Measurements from ENCODE around the gene OASL.

GRCh38 chr12:120980800-120981368, 58.2 kb downstream of the OASL start:
- TF ChIP-seq, protein P1, sequence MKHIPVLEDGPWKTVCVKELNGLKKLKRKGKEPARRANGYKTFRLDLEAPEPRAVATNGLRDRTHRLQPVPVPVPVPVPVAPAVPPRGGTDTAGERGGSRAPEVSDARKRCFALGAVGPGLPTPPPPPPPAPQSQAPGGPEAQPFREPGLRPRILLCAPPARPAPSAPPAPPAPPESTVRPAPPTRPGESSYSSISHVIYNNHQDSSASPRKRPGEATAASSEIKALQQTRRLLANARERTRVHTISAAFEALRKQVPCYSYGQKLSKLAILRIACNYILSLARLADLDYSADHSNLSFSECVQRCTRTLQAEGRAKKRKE (CRISPR knock-in tag; IDR thresholded peaks at IDR 0.05; ENCODE audit: low read depth): no peak
- TF ChIP-seq BHLHE40 (IDR thresholded peaks at IDR 0.05; ENCODE audit: low read depth, low read length) (no peak), RFX5 (IDR thresholded peaks at IDR 0.05) (no peak)
- TF ChIP-seq, protein P2, sequence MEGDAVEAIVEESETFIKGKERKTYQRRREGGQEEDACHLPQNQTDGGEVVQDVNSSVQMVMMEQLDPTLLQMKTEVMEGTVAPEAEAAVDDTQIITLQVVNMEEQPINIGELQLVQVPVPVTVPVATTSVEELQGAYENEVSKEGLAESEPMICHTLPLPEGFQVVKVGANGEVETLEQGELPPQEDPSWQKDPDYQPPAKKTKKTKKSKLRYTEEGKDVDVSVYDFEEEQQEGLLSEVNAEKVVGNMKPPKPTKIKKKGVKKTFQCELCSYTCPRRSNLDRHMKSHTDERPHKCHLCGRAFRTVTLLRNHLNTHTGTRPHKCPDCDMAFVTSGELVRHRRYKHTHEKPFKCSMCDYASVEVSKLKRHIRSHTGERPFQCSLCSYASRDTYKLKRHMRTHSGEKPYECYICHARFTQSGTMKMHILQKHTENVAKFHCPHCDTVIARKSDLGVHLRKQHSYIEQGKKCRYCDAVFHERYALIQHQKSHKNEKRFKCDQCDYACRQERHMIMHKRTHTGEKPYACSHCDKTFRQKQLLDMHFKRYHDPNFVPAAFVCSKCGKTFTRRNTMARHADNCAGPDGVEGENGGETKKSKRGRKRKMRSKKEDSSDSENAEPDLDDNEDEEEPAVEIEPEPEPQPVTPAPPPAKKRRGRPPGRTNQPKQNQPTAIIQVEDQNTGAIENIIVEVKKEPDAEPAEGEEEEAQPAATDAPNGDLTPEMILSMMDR (IDR thresholded peaks at IDR 0.05): no peak
- TF ChIP-seq, protein P3, sequence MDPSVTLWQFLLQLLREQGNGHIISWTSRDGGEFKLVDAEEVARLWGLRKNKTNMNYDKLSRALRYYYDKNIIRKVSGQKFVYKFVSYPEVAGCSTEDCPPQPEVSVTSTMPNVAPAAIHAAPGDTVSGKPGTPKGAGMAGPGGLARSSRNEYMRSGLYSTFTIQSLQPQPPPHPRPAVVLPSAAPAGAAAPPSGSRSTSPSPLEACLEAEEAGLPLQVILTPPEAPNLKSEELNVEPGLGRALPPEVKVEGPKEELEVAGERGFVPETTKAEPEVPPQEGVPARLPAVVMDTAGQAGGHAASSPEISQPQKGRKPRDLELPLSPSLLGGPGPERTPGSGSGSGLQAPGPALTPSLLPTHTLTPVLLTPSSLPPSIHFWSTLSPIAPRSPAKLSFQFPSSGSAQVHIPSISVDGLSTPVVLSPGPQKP (IDR thresholded peaks at IDR 0.05; ENCODE audit: low read depth, low read length): no peak
- TF ChIP-seq, protein P4, sequence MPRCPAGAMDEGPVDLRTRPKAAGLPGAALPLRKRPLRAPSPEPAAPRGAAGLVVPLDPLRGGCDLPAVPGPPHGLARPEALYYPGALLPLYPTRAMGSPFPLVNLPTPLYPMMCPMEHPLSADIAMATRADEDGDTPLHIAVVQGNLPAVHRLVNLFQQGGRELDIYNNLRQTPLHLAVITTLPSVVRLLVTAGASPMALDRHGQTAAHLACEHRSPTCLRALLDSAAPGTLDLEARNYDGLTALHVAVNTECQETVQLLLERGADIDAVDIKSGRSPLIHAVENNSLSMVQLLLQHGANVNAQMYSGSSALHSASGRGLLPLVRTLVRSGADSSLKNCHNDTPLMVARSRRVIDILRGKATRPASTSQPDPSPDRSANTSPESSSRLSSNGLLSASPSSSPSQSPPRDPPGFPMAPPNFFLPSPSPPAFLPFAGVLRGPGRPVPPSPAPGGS (IDR thresholded peaks at IDR 0.05): no peak
